ENCODE measurements around the gene AGER.

GRCh38 chr6:32177183-32177787 lies 6.8 kb downstream of the AGER start:
- TF ChIP-seq CTCF (IDR thresholded peaks at IDR 0.05) (no peak), POLR2A (IDR thresholded peaks at IDR 0.05) (peak in 2 of 3 donors; percentile 35 to 47)
